Measurements from ENCODE around the gene NBL1. TPM values are rescaled to one million over a fixed set of nuclear protein-coding genes. Genes with fewer than 3 reads are reported as not detected.

The NBL1 gene
- polyA plus RNA-seq, 3 donors, result 0.07 TPM; not detected in 2

GRCh38 chr1:19621274-19621950 lies 22.7 kb upstream of the NBL1 start:
- H3K4me1 Mint-ChIP-seq, result no peaks in the 10 kb centered on the region
- H3K4me1 ChIP-seq (ENCODE audit: control insufficient read depth in 1 of 2, insufficient read depth in 2 of 2, low read length in 2 of 2), result no peaks in the 10 kb centered on the region
- no peak overlapping the region for H3K9ac ChIP-seq (ENCODE audit: insufficient read depth, low read length, poor library complexity, severe bottlenecking)
- H3K4me3 ChIP-seq (replicated peaks in 1 of 3; ENCODE audit: low read depth in 2 of 3, low read length in 3 of 3), result no peak overlapping the region
- no peak for TF ChIP-seq CTCF (IDR thresholded peaks at IDR 0.05)
- no peaks in the 10 kb centered on the region for H3K27me3 Mint-ChIP-seq (ENCODE audit: low read depth in 3 of 3)
- intact Hi-C loops (cut with micrococcal nuclease), result no loop called here
- no peak overlapping the region for H3K4me3 Mint-ChIP-seq
- H3K36me3 Mint-ChIP-seq, result peaks cover 41 to 50% of the 10 kb centered on the region in 2 donors
- no peak overlapping the region for H3K27ac Mint-ChIP-seq
- no peak overlapping the region for H2AFZ ChIP-seq (ENCODE audit: insufficient read depth, low read depth, low read length, poor library complexity, severe bottlenecking)
- H3K36me3 ChIP-seq (replicated peaks in 1 of 2; ENCODE audit: control insufficient read depth in 1 of 2, insufficient read depth in 2 of 2, low read length in 2 of 2), result peaks cover 34 to 73% of the 10 kb centered on the region in 2 donors
- H4K20me1 ChIP-seq (ENCODE audit: insufficient read depth, low read length), result peaks cover 62% of the 10 kb centered on the region
- no peak overlapping the region for H3K4me2 ChIP-seq (replicated peaks; ENCODE audit: extremely low read depth, low read length, poor library complexity, severe bottlenecking)
- H3K27ac ChIP-seq (ENCODE audit: low read depth in 1 of 2, low read length in 2 of 2), result no peak overlapping the region
- WGBS (ENCODE audit: insufficient coverage), result 100% methylated on average over 1 of the region's 4 CpGs
- H3K79me2 ChIP-seq (ENCODE audit: insufficient read depth, low read length), result peaks cover 22% of the 10 kb centered on the region
- H3K9me3 ChIP-seq (replicated peaks in 1 of 2; ENCODE audit: control insufficient read depth in 1 of 2, insufficient read depth in 1 of 2, low read length in 2 of 2), result no peaks in the 10 kb centered on the region
- no peak for DNase-seq
- no peaks in the 10 kb centered on the region for H3K9me3 Mint-ChIP-seq
- no peaks in the 10 kb centered on the region for H3K27me3 ChIP-seq (ENCODE audit: control insufficient read depth in 2 of 2, insufficient read depth in 2 of 2, low read length in 2 of 2)

GRCh38 chr1:19622204-19622603 lies 21.9 kb upstream of the NBL1 start:
- H3K4me1 ChIP-seq (ENCODE audit: control insufficient read depth in 1 of 2, insufficient read depth in 2 of 2, low read length in 2 of 2), result no peaks in the 10 kb centered on the region
- H4K20me1 ChIP-seq (ENCODE audit: insufficient read depth, low read length), result peaks cover 54% of the 10 kb centered on the region
- peaks cover 14% of the 10 kb centered on the region for H3K79me2 ChIP-seq (ENCODE audit: insufficient read depth, low read length)
- H3K4me2 ChIP-seq (replicated peaks; ENCODE audit: extremely low read depth, low read length, poor library complexity, severe bottlenecking), result no peak overlapping the region
- WGBS (ENCODE audit: insufficient coverage), result no CpG with 5 or more reads among the region's 1 CpG
- H3K36me3 ChIP-seq (replicated peaks in 1 of 2; ENCODE audit: control insufficient read depth in 1 of 2, insufficient read depth in 2 of 2, low read length in 2 of 2), result peaks cover 39 to 74% of the 10 kb centered on the region in 2 donors
- TF ChIP-seq CTCF (IDR thresholded peaks at IDR 0.05), result no peak
- no peaks in the 10 kb centered on the region for H3K9me3 Mint-ChIP-seq
- peaks cover 44 to 51% of the 10 kb centered on the region in 2 donors for H3K36me3 Mint-ChIP-seq
- no peak overlapping the region for H3K27ac Mint-ChIP-seq
- no peak overlapping the region for H3K9ac ChIP-seq (ENCODE audit: insufficient read depth, low read length, poor library complexity, severe bottlenecking)
- no peak for DNase-seq
- H3K4me3 Mint-ChIP-seq, result no peak overlapping the region
- no peak overlapping the region for H3K4me3 ChIP-seq (replicated peaks in 1 of 3; ENCODE audit: low read depth in 2 of 3, low read length in 3 of 3)
- H3K27me3 ChIP-seq (ENCODE audit: control insufficient read depth in 2 of 2, insufficient read depth in 2 of 2, low read length in 2 of 2), result no peaks in the 10 kb centered on the region
- H3K4me1 Mint-ChIP-seq, result no peaks in the 10 kb centered on the region
- H3K9me3 ChIP-seq (replicated peaks in 1 of 2; ENCODE audit: control insufficient read depth in 1 of 2, insufficient read depth in 1 of 2, low read length in 2 of 2), result no peaks in the 10 kb centered on the region
- H2AFZ ChIP-seq (ENCODE audit: insufficient read depth, low read depth, low read length, poor library complexity, severe bottlenecking), result no peak overlapping the region
- H3K27ac ChIP-seq (ENCODE audit: low read depth in 1 of 2, low read length in 2 of 2), result no peak overlapping the region
- H3K27me3 Mint-ChIP-seq (ENCODE audit: low read depth in 3 of 3), result no peaks in the 10 kb centered on the region
- intact Hi-C loops (cut with micrococcal nuclease), result no loop called here
